ENCODE data around the gene GPR176.

GPR176 gene

GRCh38 chr15:39919748-39920509 is at the start of gene GPR176:
GPR176 (minus strand) TSS chr15:39920266; CDS start chr15:39920026, 240 bp downstream.
- peak; percentile 31 for DNase-seq

- no peak for DNase-seq
Observed at GRCh38 chr15:39969002-39969394, 48.9 kb upstream of the GPR176 start.

- DNase-seq: no peak
Observed at GRCh38 chr15:39968273-39969001, 48.4 kb upstream of the GPR176 start.

- DNase-seq: peak; percentile 14
Observed at GRCh38 chr15:39966521-39966920, 46.5 kb upstream of the GPR176 start.

GRCh38 chr15:39963786-39964185 is 43.7 kb upstream of the GPR176 start:
- DNase-seq: no peak

- no peak for DNase-seq
Observed at GRCh38 chr15:39961051-39961450, 41.0 kb upstream of the GPR176 start.

- no peak for DNase-seq
Observed at GRCh38 chr15:39960411-39960810, 40.3 kb upstream of the GPR176 start.

GRCh38 chr15:39959411-39959810 is 39.3 kb upstream of the GPR176 start:
- no peak for DNase-seq

- DNase-seq: no peak
Observed at GRCh38 chr15:39957481-39957880, 37.4 kb upstream of the GPR176 start.

GRCh38 chr15:39953521-39953920 is 33.5 kb upstream of the GPR176 start:
- DNase-seq: no peak

GRCh38 chr15:39951561-39951960 is 31.5 kb upstream of the GPR176 start:
- no peak for DNase-seq

- DNase-seq: no peak
Observed at GRCh38 chr15:39948817-39949216, 28.8 kb upstream of the GPR176 start.

- no peak for DNase-seq
Observed at GRCh38 chr15:39947401-39948197, 27.5 kb upstream of the GPR176 start.

GRCh38 chr15:39946862-39947261 is 26.8 kb upstream of the GPR176 start:
- DNase-seq: no peak

- no peak for DNase-seq
Observed at GRCh38 chr15:39944726-39945125, 24.7 kb upstream of the GPR176 start.

GRCh38 chr15:39942753-39943150 is 22.7 kb upstream of the GPR176 start:
- DNase-seq: no peak

GRCh38 chr15:39942101-39942752 is 22.2 kb upstream of the GPR176 start:
- DNase-seq: no peak

GRCh38 chr15:39939487-39940452 is 19.7 kb upstream of the GPR176 start:
- DNase-seq: no peak

GRCh38 chr15:39937696-39938095 is 17.6 kb upstream of the GPR176 start:
- DNase-seq: no peak

GRCh38 chr15:39936681-39937080 is 16.6 kb upstream of the GPR176 start:
- DNase-seq: no peak

- no peak for DNase-seq
Observed at GRCh38 chr15:39936187-39936586, 16.1 kb upstream of the GPR176 start.

GRCh38 chr15:39935241-39935640 is 15.2 kb upstream of the GPR176 start:
- no peak for DNase-seq

Data from CD4-positive, alpha-beta T cell treated with Interleukin-17A for 1 hour (primary cell).